DND-41 (cell line): ENCODE data around the gene PAK4.

ENCODE experiments used
- ATAC-seq: fragments of 200-7000 bp; cut with Tn5 transposase; 3 replicates; pipeline ENCODE4 v1.9.1; 2021; ENCODE audit warnings: low read depth; ENCODE audit not compliant: insufficient read depth
- DNase-seq: peaks from one replicate; pipeline ENCODE4 v3.0.0-alpha.2; 2020
- H2AFZ ChIP-seq: 2 replicates; pipeline ENCODE4 v1.6.0; 2012; ENCODE audit warnings: low read depth, low read length
- H3K27ac ChIP-seq: 2 replicates; pipeline ENCODE4 v1.5.1; 2012; ENCODE audit warnings: low read length, inconsistent platforms
- H3K27me3 ChIP-seq: fragments of 200-600 bp; sonication (generic); 2 replicates; pipeline ENCODE4 v1.6.0; 2012; ENCODE audit warnings: low read length, mild to moderate bottlenecking, inconsistent platforms; ENCODE audit not compliant: insufficient read depth, poor library complexity
- H3K36me3 ChIP-seq: 2 replicates; pipeline ENCODE4 v1.5.1; 2012; ENCODE audit warnings: low read length, inconsistent platforms; ENCODE audit not compliant: insufficient read depth
- H3K4me1 ChIP-seq: 2 replicates; pipeline ENCODE4 v1.5.1; 2012; ENCODE audit warnings: mild to moderate bottlenecking, low read length; ENCODE audit not compliant: insufficient read depth
- H3K4me2 ChIP-seq: 2 replicates; pipeline ENCODE4 v1.6.0; 2012; ENCODE audit warnings: mild to moderate bottlenecking, moderate library complexity, low read length, inconsistent platforms; ENCODE audit not compliant: insufficient read depth
- H3K4me3 ChIP-seq, 2 experiments: fragments of 200-600 bp in 1 of 2; shearing (Covaris generic) in 1 of 2; 2 replicates each; pipeline ENCODE4 v1.5.1; 2012 to 2016; ENCODE audit warnings: inconsistent platforms in 2 of 2, low read length in 2 of 2, mild to moderate bottlenecking in 2 of 2, low read depth in 1 of 2, moderate library complexity in 1 of 2
- H3K79me2 ChIP-seq: 2 replicates; pipeline ENCODE4 v1.6.0; 2012; ENCODE audit warnings: low read length, inconsistent platforms; ENCODE audit not compliant: insufficient read depth
- H3K9ac ChIP-seq: 2 replicates; pipeline ENCODE4 v1.6.0; 2012; ENCODE audit warnings: low read depth, mild to moderate bottlenecking, inconsistent platforms, low read length, moderate library complexity
- H3K9me3 ChIP-seq: 2 replicates; pipeline ENCODE4 v1.5.1; 2012; ENCODE audit warnings: low read length, moderate library complexity, mild to moderate bottlenecking, inconsistent platforms; ENCODE audit not compliant: insufficient read depth, severe bottlenecking
- H4K20me1 ChIP-seq: 2 replicates; pipeline ENCODE4 v1.6.0; 2012; ENCODE audit warnings: low read length; ENCODE audit not compliant: insufficient read depth
- EZH2 ChIP-seq: IDR thresholded peaks from 3 replicates; pipeline ENCODE4 v1.6.1; 2012; ENCODE audit warnings: borderline replicate concordance, low read depth, mild to moderate bottlenecking, moderate library complexity, low read length, inconsistent platforms; ENCODE audit not compliant: severe bottlenecking
- TF ChIP-seq, protein P1 (sequence below): IDR thresholded peaks from 2 replicates; pipeline ENCODE4 v1.5.1; 2012; ENCODE audit warnings: borderline replicate concordance, low read length, moderate library complexity, mild to moderate bottlenecking; ENCODE audit not compliant: poor library complexity, severe bottlenecking; ENCODE audit errors: extremely low read depth

Gene PAK4

DNA sequence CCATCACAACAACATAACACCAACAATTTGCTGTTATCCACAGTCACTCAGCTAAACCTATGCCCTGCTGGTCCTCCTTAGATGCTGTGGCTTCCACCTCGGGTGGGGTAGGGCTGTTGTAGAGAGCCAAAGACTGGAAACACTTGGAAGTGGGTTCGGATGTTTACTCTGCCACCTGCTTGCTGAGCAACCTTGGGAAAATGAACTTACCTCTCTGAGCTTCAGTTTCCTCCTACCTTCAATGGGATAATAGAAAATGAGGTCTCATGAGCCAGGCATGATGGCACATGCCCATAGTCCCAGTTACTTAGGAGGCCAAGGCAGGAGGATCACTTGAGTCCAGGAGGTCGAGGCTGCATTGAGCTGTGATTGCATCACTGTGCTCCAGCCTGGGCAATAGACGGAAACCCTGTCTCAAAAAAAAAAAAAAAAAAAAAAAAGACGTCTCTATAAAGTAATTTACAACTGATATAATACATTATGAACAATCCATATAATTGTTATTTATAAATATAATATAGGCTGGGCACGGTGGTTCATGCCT is 81.8 kb downstream of the PAK4 start:
- no peak for ATAC-seq
- H3K79me2 ChIP-seq = no peaks in the 10 kb centered on the region
- no peak overlapping the region for H3K4me2 ChIP-seq
- H3K4me1 ChIP-seq = no peaks in the 10 kb centered on the region
- H2AFZ ChIP-seq = no peak overlapping the region
- no peaks in the 10 kb centered on the region for H4K20me1 ChIP-seq
- no peak overlapping the region for H3K27ac ChIP-seq
- TF ChIP-seq EZH2 = no peak
- TF ChIP-seq, protein P1, sequence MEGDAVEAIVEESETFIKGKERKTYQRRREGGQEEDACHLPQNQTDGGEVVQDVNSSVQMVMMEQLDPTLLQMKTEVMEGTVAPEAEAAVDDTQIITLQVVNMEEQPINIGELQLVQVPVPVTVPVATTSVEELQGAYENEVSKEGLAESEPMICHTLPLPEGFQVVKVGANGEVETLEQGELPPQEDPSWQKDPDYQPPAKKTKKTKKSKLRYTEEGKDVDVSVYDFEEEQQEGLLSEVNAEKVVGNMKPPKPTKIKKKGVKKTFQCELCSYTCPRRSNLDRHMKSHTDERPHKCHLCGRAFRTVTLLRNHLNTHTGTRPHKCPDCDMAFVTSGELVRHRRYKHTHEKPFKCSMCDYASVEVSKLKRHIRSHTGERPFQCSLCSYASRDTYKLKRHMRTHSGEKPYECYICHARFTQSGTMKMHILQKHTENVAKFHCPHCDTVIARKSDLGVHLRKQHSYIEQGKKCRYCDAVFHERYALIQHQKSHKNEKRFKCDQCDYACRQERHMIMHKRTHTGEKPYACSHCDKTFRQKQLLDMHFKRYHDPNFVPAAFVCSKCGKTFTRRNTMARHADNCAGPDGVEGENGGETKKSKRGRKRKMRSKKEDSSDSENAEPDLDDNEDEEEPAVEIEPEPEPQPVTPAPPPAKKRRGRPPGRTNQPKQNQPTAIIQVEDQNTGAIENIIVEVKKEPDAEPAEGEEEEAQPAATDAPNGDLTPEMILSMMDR = no peak
- DNase-seq = no peak
- peaks cover 4% of the 10 kb centered on the region for H3K27me3 ChIP-seq
- H3K9me3 ChIP-seq = no peaks in the 10 kb centered on the region
- no peaks in the 10 kb centered on the region for H3K36me3 ChIP-seq
- H3K4me3 ChIP-seq = no peak overlapping the region
- no peak overlapping the region for H3K9ac ChIP-seq

DNA sequence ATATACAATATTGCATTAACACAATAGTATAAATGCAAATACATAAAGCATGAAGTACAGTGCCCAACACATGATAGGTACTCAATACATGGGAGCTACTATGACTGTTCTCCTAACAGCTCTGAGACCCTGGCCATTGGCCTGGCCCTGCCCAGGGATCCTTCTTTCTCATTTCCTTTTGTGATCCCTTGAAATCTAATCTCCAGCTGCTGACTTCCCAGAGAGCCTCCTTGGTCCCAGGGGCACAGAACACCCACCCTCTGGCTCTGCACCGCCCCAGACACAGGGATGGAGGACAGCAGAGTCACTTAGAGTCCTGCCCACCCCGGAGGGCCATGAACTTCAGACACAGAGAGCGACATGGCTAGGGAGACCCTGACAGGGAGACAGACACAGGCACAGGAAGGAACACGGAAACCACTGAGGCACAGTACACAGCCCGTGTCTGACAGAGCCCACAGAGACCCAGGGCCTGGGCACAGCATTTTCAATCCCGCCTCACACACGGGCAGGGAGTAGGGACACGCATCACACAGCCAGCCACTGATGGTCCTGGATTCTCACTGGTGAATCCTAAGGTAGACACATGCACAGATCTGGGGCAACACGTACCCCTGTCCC is 82.7 kb downstream of the PAK4 start:
- no peak for TF ChIP-seq EZH2
- TF ChIP-seq, protein P1 = no peak
- ATAC-seq = no peak
- DNase-seq = no peak
- no peak overlapping the region for H3K4me2 ChIP-seq
- H3K4me1 ChIP-seq = no peaks in the 10 kb centered on the region
- H3K9ac ChIP-seq = no peak overlapping the region
- H3K79me2 ChIP-seq = no peaks in the 10 kb centered on the region
- H3K27me3 ChIP-seq = peaks cover 4% of the 10 kb centered on the region
- no peaks in the 10 kb centered on the region for H3K9me3 ChIP-seq
- H4K20me1 ChIP-seq = no peaks in the 10 kb centered on the region
- no peaks in the 10 kb centered on the region for H3K36me3 ChIP-seq
- H3K27ac ChIP-seq = no peak overlapping the region
- H2AFZ ChIP-seq = no peak overlapping the region
- no peak overlapping the region for H3K4me3 ChIP-seq

DNA sequence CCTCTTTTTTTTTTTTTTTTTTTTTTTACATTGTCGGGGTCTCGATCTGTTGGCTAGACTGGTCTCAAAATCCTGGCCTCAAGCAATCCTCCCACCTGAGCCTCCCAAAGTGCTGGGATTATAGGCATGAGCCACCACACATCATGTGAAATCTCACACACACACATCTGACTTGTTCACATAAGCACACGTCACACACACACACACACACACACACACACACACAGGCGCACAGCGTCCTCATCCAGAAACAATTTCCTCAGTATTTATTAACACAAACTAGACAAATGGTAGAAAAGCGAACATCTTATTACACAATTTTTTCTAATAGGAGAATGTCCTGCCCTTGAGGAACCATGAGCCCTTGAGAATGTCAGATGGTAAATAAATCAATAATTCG is 83.6 kb downstream of the PAK4 start:
- Histone ChIP-seq H3K9me3 (no peaks in the 10 kb centered on the region), H3K4me3 (no peak overlapping the region), H4K20me1 (no peaks in the 10 kb centered on the region), H3K9ac (no peak overlapping the region), H2AFZ (no peak overlapping the region), H3K27me3 (peaks cover 4% of the 10 kb centered on the region), H3K4me2 (no peak overlapping the region), H3K36me3 (no peaks in the 10 kb centered on the region), H3K79me2 (no peaks in the 10 kb centered on the region), H3K27ac (no peak overlapping the region), H3K4me1 (no peaks in the 10 kb centered on the region)
- TF ChIP-seq, protein P1 = no peak
- no peak for TF ChIP-seq EZH2
- no peak for DNase-seq
- no peak for ATAC-seq
